Activated CD4-positive, alpha-beta memory T cell treated with anti-CD3 and anti-CD28 coated beads, Interleukin-2, amount 10 ng/mL, durations not matched to agents 7 days and 5 days (primary cell): ENCODE measurements around the gene TSPAN3. TPM values are rescaled to one million over a fixed set of nuclear protein-coding genes. Genes with fewer than 3 reads are reported as not detected.

ENCODE experiments used
- CTCF ChIA-PET: fragments of 350-600 bp; sonication (Branson Sonifier 250); formaldehyde crosslinking; loops from one replicate; lab custom pipeline; 2021; ENCODE audit warnings: antibody characterized with exemption, inconsistent platforms; lab: Charles Lee
- POLR2A ChIA-PET: fragments of 350-600 bp; sonication (Branson Sonifier 250); formaldehyde crosslinking; loops from one replicate; lab custom pipeline; 2021; ENCODE audit warnings: antibody characterized with exemption; lab: Charles Lee
- DNase-seq: peaks from one replicate; pipeline ENCODE4 v3.0.0-alpha.2; 2020
- H3K27ac Mint-ChIP-seq: one replicate; pipeline ENCODE4 v1.8.0; 2021; ENCODE audit warnings: mild to moderate bottlenecking, mixed read lengths
- H3K27me3 Mint-ChIP-seq: one replicate; pipeline ENCODE4 v1.8.0; 2021; ENCODE audit warnings: mixed read lengths
- H3K36me3 Mint-ChIP-seq: one replicate; pipeline ENCODE4 v1.8.0; 2021; ENCODE audit warnings: low read depth, mixed read lengths
- H3K4me1 Mint-ChIP-seq: one replicate; pipeline ENCODE4 v1.8.0; 2021; ENCODE audit warnings: mixed read lengths
- H3K4me3 Mint-ChIP-seq: one replicate; pipeline ENCODE4 v1.8.0; 2021; ENCODE audit warnings: mild to moderate bottlenecking, mixed read lengths
- H3K9me3 Mint-ChIP-seq: one replicate; pipeline ENCODE4 v1.8.0; 2021; ENCODE audit warnings: mixed read lengths
- total RNA-seq, 2 experiments: library from RNA; stranded (reverse); gene quantifications; one replicate each; pipeline ENCODE4 v1.2.3, GENCODE V29; 2021

TSPAN3 gene
- total RNA-seq, 2 experiments from 2014 or later: 12.4 to 13.9 TPM

DNA sequence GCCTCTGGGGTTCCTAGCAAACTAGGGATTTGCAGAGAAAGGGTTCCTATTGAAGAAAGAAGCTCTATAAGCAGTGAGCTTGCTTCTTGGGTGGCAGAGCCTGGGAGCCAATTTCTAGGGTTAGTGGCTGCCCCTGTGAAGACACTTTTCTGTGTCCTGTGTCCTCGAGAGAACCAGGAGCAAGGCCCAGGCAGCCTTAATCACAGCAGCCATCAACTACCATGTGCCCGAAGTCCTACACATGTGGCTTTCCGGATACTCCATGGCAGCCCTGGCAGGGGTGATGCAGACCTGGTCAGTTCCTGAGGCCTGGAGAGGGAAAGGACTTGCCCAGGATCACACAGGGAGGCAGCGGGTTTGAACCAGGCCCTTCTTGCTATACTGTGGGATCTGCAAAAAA, 27.7 kb upstream of the TSPAN3 start:
- CTCF ChIA-PET: interaction anchor here (1.5 kb wide), 1 partner anchor 125 kb away, joined by 3 read pairs; no protein-coding TSS in a partner anchor
- H3K27ac Mint-ChIP-seq: no peak overlapping the region
- no peak for DNase-seq

DNA sequence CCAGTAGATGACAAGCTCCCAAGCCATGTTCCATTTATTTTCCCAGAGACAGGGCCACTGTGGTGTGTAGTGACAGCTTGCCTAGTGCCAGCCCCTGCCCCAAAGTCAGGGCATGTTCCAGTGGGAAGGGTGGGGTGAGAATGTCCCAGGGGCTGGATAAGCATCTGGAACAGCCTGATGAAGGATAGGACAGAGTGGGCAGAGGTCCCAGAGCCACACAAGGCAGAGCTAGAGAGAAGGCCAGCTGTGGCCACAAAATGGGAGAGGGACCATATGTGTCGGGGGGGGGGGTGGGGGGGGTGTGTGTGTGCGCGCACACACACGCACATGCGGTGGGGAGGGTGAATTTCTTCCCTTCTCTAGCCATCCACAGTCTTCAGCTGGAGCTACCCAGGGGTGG, 27.0 kb upstream of the TSPAN3 start:
- DNase-seq: no peak
- POLR2A ChIA-PET: no interaction called here
- Mint-ChIP-seq H3K27ac (no peak overlapping the region), H3K9me3 (no peaks in the 10 kb centered on the region), H3K4me3 (no peak overlapping the region), H3K27me3 (no peaks in the 10 kb centered on the region), H3K36me3 (no peaks in the 10 kb centered on the region), H3K4me1 (no peaks in the 10 kb centered on the region)
- CTCF ChIA-PET: interaction anchor here (1.5 to 2.9 kb wide), 2 partner anchors 9 to 125 kb away, joined by 3 to 9 read pairs; no protein-coding TSS in a partner anchor

More for the DNA sequence above, 27.7 kb upstream of the TSPAN3 start:
- Mint-ChIP-seq H3K36me3 (no peaks in the 10 kb centered on the region), H3K4me1 (no peaks in the 10 kb centered on the region), H3K27me3 (no peaks in the 10 kb centered on the region), H3K9me3 (no peaks in the 10 kb centered on the region), H3K4me3 (no peak overlapping the region)
- POLR2A ChIA-PET: no interaction called here

DNA sequence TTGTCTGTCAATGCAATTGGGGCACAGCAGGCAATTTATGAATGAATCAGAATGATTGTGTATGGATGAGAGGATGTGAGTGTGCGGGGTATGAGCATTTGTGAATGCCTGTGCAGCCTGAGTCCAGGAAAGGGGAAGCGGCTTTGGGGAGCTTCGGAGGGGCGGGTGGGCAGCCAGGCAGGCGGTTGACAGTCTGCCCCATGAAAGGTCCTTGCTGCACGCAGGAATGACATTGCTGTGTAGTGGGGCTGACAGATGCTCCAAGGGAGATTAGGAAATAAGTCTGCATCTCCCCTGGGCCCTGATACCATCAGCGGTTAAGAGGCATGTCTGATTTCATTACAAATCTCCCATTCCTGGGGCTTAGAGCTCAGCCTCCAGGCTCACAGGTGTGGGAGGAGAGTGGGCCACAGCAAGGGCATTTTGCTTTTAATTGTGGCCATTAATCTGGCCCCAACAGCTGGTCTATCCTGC, 26.4 kb upstream of the TSPAN3 start:
- ChIA-PET POLR2A (no interaction called here), CTCF (interaction anchor here (2.9 kb wide), 1 partner anchor 10 kb away, joined by 9 read pairs; no protein-coding TSS in a partner anchor)
- H3K9me3 Mint-ChIP-seq: no peaks in the 10 kb centered on the region
- no peak for DNase-seq
- H3K4me1 Mint-ChIP-seq: no peaks in the 10 kb centered on the region
- no peak overlapping the region for H3K27ac Mint-ChIP-seq
- H3K27me3 Mint-ChIP-seq: no peaks in the 10 kb centered on the region
- H3K36me3 Mint-ChIP-seq: no peaks in the 10 kb centered on the region
- H3K4me3 Mint-ChIP-seq: no peak overlapping the region

DNA sequence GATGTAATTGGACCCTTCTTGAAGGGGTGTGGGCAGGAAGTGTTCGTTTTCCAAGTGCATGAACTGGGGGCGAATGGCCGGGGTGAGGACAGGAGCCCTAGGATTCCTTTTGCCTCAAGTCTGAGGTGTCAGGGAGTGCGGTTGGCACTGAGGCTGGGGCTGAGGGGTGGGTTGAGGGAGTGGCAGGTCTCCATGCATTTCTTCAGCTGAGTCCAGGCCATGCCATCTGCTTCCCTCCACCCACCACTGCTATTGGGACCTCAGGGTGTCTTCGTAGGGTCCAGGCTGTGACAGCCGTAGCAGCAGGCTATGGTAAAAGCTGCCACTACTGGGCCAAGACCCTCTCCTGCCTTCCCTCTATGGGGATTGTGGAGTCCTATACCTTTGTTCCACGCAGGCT, 25.6 kb upstream of the TSPAN3 start:
- Mint-ChIP-seq H3K36me3 (no peaks in the 10 kb centered on the region), H3K4me1 (no peaks in the 10 kb centered on the region), H3K27me3 (no peaks in the 10 kb centered on the region), H3K9me3 (no peaks in the 10 kb centered on the region), H3K4me3 (no peak overlapping the region), H3K27ac (no peak overlapping the region)
- ChIA-PET POLR2A (no interaction called here), CTCF (interaction anchor here (2.9 kb wide), 1 partner anchor 11 kb away, joined by 9 read pairs; no protein-coding TSS in a partner anchor)
- no peak for DNase-seq

DNA sequence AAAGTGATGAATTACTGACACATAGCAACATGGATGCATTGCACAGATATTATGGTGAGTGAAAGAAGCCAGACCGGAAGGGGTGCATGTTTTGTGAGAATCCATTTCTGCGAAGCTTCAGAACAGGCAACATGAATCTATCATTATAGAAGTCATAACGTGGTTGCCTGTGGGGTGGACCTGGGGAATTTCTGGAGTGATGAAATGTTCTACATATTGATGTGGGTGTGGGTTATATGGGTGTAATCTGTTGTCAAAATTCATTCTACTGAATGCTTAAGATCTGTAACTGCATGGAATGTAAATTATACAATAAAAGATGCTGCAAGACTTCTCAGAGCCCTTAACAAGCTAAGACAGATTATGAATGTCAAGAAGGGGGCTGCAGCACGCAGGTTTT, 25.2 kb upstream of the TSPAN3 start:
- Mint-ChIP-seq H3K9me3 (no peaks in the 10 kb centered on the region), H3K4me3 (no peak overlapping the region), H3K27me3 (peaks cover 2% of the 10 kb centered on the region), H3K36me3 (no peaks in the 10 kb centered on the region), H3K4me1 (no peaks in the 10 kb centered on the region), H3K27ac (no peak overlapping the region)
- DNase-seq: no peak
- ChIA-PET POLR2A (no interaction called here), CTCF (interaction anchor here (1.0 to 2.9 kb wide), 2 partner anchors 11 to 123 kb away, joined by 3 to 9 read pairs; no protein-coding TSS in a partner anchor)

DNA sequence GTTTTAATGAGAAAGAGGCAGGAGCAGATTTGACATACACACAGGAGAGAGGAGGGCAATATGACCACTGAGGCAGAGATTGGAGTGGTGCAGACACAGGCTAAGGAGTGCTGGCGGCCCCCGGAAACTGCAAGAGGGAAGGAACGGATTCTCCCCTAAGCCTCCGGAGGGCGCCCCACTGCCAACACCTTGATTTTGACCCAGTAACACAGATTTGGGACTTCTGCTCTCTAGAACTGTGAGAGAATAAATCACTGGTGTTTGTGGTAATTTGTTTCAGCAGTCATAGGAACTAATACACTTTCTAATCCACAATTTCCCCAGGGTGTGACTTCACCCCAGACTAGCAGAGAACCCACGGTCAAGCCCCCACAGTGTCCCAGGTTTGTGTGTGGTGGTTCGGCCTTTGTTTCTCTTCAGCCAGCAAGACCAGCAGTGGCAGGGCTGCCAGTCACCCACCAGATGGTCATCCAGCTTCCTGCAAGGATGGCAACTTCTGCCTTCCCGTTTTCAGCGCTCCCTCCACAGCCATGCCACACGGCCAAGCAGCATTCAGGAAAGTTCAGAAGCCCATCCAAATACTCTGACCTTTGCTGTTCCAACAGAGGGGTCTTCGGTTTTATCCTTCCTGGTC, 23.6 kb upstream of the TSPAN3 start:
- no peak for DNase-seq

DNA sequence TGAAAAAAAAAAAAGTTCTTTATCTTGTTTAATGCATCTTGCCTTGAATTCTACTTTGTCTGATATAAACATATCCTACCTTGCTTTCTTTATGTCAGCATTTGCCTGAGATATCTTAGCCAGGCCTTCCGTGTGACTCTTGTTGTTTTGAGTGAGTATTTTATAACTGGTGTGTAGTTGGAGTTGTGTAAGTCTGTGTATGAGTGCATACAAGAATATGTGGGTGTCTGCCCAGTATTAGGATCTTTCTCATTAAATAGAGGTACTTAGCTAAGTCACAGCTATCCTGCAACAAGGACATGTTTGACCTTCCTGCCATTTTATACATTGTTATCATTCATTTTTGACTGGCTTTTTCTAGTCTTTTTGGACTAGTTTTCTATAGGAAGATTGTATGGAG, 22.5 kb upstream of the TSPAN3 start:
- peaks cover 2% of the 10 kb centered on the region for H3K27me3 Mint-ChIP-seq
- H3K4me3 Mint-ChIP-seq: no peak overlapping the region
- H3K9me3 Mint-ChIP-seq: no peaks in the 10 kb centered on the region
- CTCF ChIA-PET: interaction anchor here (0.7 to 1.1 kb wide), 2 partner anchors 450 to 468 kb away, joined by 3 read pairs; no protein-coding TSS in a partner anchor
- H3K36me3 Mint-ChIP-seq: no peaks in the 10 kb centered on the region
- POLR2A ChIA-PET: no interaction called here
- H3K4me1 Mint-ChIP-seq: no peaks in the 10 kb centered on the region
- H3K27ac Mint-ChIP-seq: no peak overlapping the region
- DNase-seq: no peak

More for the DNA sequence above, 23.6 kb upstream of the TSPAN3 start:
- Mint-ChIP-seq H3K9me3 (no peaks in the 10 kb centered on the region), H3K27me3 (peaks cover 2% of the 10 kb centered on the region), H3K4me3 (no peak overlapping the region), H3K36me3 (no peaks in the 10 kb centered on the region), H3K27ac (no peak overlapping the region), H3K4me1 (no peaks in the 10 kb centered on the region)
- ChIA-PET CTCF (no interaction called here), POLR2A (no interaction called here)

DNA sequence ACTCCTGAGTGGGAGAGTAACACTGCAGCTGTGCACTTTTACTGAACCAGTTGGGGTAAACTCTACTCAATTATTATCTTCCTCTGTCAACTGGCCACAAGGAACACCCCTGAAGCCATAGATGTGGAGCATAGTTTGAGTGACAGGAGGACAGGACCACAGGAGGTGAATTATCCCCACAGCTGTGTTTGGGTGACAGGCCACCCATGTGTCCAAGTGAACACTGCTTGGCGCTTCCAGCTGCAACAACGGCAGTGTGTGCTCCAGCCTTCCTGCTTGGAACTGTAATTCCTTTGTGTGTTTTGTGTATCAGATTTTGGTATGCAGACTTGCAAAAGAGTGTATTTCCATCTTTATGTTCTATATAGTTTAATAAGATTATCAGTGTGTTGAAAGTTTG, 20.2 kb upstream of the TSPAN3 start:
- POLR2A ChIA-PET: no interaction called here
- CTCF ChIA-PET: no interaction called here
- Mint-ChIP-seq H3K27me3 (peaks cover 2% of the 10 kb centered on the region), H3K4me3 (no peak overlapping the region), H3K9me3 (no peaks in the 10 kb centered on the region), H3K27ac (no peak overlapping the region), H3K4me1 (no peaks in the 10 kb centered on the region), H3K36me3 (no peaks in the 10 kb centered on the region)
- no peak for DNase-seq

DNA sequence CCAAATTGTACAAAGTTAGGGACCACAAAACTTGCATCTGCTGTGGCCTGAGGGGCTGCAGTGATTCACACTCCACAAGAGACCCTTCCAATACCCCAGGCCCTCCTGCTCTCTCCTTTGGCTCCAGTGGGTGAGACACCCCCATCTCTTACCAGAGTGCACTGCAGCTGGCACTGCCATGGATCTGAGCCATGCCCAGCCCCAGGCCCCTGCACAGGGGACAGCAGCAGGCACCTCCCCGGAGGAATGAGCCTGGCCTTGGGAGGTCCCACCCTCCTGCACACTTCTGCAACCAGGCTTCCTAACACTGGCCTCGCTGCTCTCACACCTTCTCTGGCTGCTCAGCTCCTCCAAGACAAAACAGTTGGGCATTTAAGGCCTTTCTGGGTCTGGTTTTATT, 16.3 kb upstream of the TSPAN3 start:
- no peak overlapping the region for H3K27ac Mint-ChIP-seq
- no peaks in the 10 kb centered on the region for H3K36me3 Mint-ChIP-seq
- H3K9me3 Mint-ChIP-seq: no peaks in the 10 kb centered on the region
- ChIA-PET CTCF (no interaction called here), POLR2A (no interaction called here)
- no peak for DNase-seq
- H3K4me3 Mint-ChIP-seq: no peak overlapping the region
- peaks cover 2% of the 10 kb centered on the region for H3K27me3 Mint-ChIP-seq
- peaks cover 20% of the 10 kb centered on the region for H3K4me1 Mint-ChIP-seq

DNA sequence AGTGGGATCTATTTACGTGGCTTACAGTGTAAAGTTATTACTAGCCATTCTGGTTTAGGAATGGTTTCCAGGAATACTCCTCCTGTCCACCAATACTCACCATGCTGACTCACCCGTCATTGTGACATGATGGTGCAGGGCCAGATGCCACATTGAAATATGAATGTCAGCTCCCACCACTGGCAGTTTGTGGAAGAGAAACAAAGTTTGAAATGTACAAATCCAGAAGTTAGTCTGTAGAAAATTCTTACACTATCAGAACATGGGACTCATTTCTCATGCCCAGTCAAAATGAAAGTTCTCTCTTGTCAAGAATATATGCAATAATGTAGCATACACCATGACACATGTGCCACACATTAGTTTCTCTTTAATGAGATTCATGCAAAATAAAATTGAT, 14.4 kb upstream of the TSPAN3 start:
- CTCF ChIA-PET: no interaction called here
- no peak overlapping the region for H3K27ac Mint-ChIP-seq
- DNase-seq: no peak

DNA sequence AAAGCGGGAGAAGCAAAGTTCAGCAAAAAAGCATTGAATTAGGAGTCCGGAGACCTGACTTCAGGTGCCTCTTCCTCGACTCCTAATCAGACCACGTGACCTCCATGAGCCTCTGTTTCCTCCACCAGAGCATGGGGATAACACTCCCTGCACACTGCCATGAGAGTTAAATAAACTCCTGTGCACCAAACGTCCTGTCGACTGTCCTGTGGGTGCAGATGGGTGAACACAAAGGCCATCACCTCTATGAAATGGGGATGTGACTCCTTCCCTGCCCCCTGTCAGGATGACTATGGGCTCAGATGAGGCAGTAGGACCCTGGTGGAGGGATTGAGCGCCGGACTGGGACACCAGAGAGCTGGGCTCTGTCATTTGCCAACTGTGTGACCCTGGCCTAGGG, 13.5 kb upstream of the TSPAN3 start:
- Mint-ChIP-seq H3K9me3 (no peaks in the 10 kb centered on the region), H3K27ac (no peak overlapping the region), H3K36me3 (no peaks in the 10 kb centered on the region), H3K27me3 (no peaks in the 10 kb centered on the region), H3K4me3 (no peak overlapping the region), H3K4me1 (peaks cover 28% of the 10 kb centered on the region)
- CTCF ChIA-PET: no interaction called here
- no peak for DNase-seq
- POLR2A ChIA-PET: no interaction called here

More for the DNA sequence above, 14.4 kb upstream of the TSPAN3 start:
- Mint-ChIP-seq H3K4me1 (peaks cover 28% of the 10 kb centered on the region), H3K36me3 (no peaks in the 10 kb centered on the region), H3K9me3 (no peaks in the 10 kb centered on the region), H3K4me3 (no peak overlapping the region), H3K27me3 (no peaks in the 10 kb centered on the region)
- POLR2A ChIA-PET: no interaction called here

DNA sequence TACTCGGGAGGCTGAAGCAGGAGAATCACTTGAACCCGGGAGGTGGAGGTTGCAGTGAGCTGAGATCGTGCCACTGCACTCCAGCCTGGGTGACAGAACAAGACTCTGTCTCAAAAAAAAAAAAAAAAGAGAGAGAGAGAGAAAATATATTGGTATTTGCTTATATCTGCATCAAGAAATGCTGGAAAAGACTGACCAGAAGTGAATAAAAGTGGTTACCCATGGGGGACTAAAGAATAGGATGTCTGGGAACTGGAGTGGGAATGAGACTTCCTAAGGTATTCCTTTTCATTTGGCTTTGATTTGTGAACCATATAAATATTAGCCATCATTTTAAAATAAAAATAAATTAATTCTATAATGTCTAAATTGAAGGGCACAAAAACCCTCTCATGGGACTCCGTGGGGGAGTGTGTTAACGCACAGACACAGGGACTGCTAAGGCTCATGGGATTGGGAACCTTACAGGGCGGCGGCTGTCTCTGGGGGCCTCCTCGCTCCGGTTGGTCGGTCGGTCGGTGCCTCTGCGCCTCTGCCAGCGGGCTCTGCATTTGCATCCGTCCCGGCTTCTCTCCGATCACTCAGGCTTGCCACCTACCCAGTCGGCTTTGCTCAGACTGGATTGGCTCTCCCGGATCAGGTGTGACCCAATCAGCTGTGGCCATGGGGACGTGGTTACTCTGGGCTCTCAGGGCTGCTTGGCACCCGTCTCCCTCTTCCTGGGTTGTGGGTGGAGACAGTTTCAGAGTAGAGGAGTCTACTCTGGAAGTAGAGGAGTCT, 12.7 kb upstream of the TSPAN3 start:
- CTCF ChIA-PET: no interaction called here
- Mint-ChIP-seq H3K36me3 (no peaks in the 10 kb centered on the region), H3K4me3 (peak overlapping the region; percentile 21), H3K27me3 (no peaks in the 10 kb centered on the region), H3K27ac (no peak overlapping the region), H3K4me1 (peaks cover 28% of the 10 kb centered on the region), H3K9me3 (no peaks in the 10 kb centered on the region)
- DNase-seq: peak; percentile 61
- POLR2A ChIA-PET: no interaction called here

DNA sequence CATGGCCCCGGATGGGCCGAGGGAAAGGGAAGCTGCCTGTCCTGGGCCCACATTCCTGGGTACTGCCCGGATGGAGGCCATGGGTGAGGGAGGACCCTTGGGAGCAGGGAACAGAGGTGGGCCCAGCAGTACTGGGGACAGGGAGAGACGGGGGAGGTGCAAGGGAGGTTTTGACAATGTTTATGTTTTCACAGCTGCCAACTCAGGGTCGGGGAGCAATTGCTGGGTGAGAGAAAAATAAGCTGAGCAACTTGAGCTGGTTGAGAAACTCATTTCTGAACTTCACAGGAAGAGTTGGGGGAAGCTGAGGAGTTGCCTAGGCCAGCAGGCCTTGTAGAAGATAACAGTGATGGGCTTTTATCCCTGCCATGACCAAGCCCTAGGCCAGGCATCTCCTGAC, 11.1 kb upstream of the TSPAN3 start:
- H3K36me3 Mint-ChIP-seq: no peaks in the 10 kb centered on the region
- H3K9me3 Mint-ChIP-seq: no peaks in the 10 kb centered on the region
- peaks cover 28% of the 10 kb centered on the region for H3K4me1 Mint-ChIP-seq
- DNase-seq: no peak
- ChIA-PET POLR2A (interaction anchor here (0.6 kb wide), 2 partner anchors 393 to 979 kb away, joined by 3 read pairs; no protein-coding TSS in a partner anchor), CTCF (no interaction called here)
- H3K4me3 Mint-ChIP-seq: no peak overlapping the region
- no peak overlapping the region for H3K27ac Mint-ChIP-seq
- H3K27me3 Mint-ChIP-seq: no peaks in the 10 kb centered on the region
